Measurements from ENCODE around the gene CTDP1.
"Not testable (repeated sequence)": the region's sequence is repeated elsewhere in the genome, so short reads cannot be mapped to it uniquely, and the experiment has no call there.

GRCh38 chr18:79752946-79753345 lies 73.3 kb downstream of the CTDP1 start:
- not testable (repeated sequence) for TF ChIP-seq CTCF (conservative IDR thresholded peaks at IDR 0.05; ENCODE audit: low read length); EZH2phosphoT487 (IDR thresholded peaks at IDR 0.05; ENCODE audit: borderline replicate concordance)

Measured in Loucy (cell line).